ENCODE results near the gene RPS16. TPM values are rescaled to one million over a fixed set of nuclear protein-coding genes. Genes with fewer than 3 reads are reported as not detected.

The RPS16 gene
- total and polyA plus RNA-seq, 9 of the 15 experiments (the other 6 are each of a cell fraction or from before 2014, with no cell fraction given) = 82.6 to 3,671 (median 2,204) TPM

- TF ChIP-seq NFE2 (IDR thresholded peaks at IDR 0.05; ENCODE audit: low read depth) (no peak), FOXM1 (IDR thresholded peaks at IDR 0.05; ENCODE audit: low read depth) (no peak), FOXM1 (CRISPR knock-in tag; IDR thresholded peaks at IDR 0.05; ENCODE audit: low read depth) (no peak), DMBX1 (CRISPR knock-in tag; IDR thresholded peaks at IDR 0.05; ENCODE audit: borderline replicate concordance) (no peak), HMGN3 (IDR thresholded peaks at IDR 0.05; ENCODE audit: borderline replicate concordance, extremely low read depth, insufficient read length, low read depth, low read length) (peak; percentile 48), NRF1 (conservative IDR thresholded peaks at IDR 0.05 in 1 of 2, IDR thresholded peaks at IDR 0.05 in 1 of 2) (no peak; a peak in 1 of 4 replicates), ZNF41 (CRISPR knock-in tag; conservative IDR thresholded peaks at IDR 0.05) (no peak), TEAD1 (CRISPR knock-in tag; IDR thresholded peaks at IDR 0.05) (peak in 1 of 2 experiments; percentile 64; a peak in 2 of 4 replicates), L3MBTL2 (IDR thresholded peaks at IDR 0.05) (no peak), IRF2 (CRISPR knock-in tag; IDR thresholded peaks at IDR 0.05) (no peak), THRA (IDR thresholded peaks at IDR 0.05) (no peak), JUN (IDR thresholded peaks at IDR 0.05; ENCODE audit: borderline replicate concordance, low read depth, low read length) (no peak), JUN (CRISPR knock-in tag; IDR thresholded peaks at IDR 0.05; ENCODE audit: borderline replicate concordance) (peak; percentile 33; the same call in 1 of the 2 replicates), SRSF9 (IDR thresholded peaks at IDR 0.05; ENCODE audit: borderline replicate concordance, low read depth, low read length) (no peak), MITF (IDR thresholded peaks at IDR 0.05) (0 out of 2 replicates have a peak, but pooled peaks have one; percentile 31), DEAF1 (CRISPR knock-in tag; IDR thresholded peaks at IDR 0.05) (no peak), ZMIZ1 (IDR thresholded peaks at IDR 0.05; ENCODE audit: low read depth in 2 of 2, low read length in 2 of 2) (peak in 1 of 2 experiments; percentile 57; a peak in 2 of 4 replicates), ZC3H8 (IDR thresholded peaks at IDR 0.05) (no peak), POLR3A (IDR thresholded peaks at IDR 0.05; ENCODE audit: borderline replicate concordance, extremely low read depth, insufficient read depth, insufficient read length) (no peak), EP400 (IDR thresholded peaks at IDR 0.05) (peak; percentile 59)
Measured at GRCh38 chr19:39406656-39407409, 28.9 kb downstream of the RPS16 start, which contains the start of gene ZFP36 (continued).

All from K562 (cell line).